GM18519 (cell line): ENCODE data around the gene CMPK2.
"Not testable (repeated sequence)": the region's sequence is repeated elsewhere in the genome, so short reads cannot be mapped to it uniquely, and the experiment has no call there.

Experiments
- ATAC-seq: cut with Tn5 transposase; IDR thresholded peaks from one replicate; pipeline ENCODE4 v1.9.1; 2021; ENCODE audit warnings: mild to moderate bottlenecking, moderate library complexity; ENCODE audit not compliant: unreplicated experiment, low FRiP score

Gene CMPK2

DNA sequence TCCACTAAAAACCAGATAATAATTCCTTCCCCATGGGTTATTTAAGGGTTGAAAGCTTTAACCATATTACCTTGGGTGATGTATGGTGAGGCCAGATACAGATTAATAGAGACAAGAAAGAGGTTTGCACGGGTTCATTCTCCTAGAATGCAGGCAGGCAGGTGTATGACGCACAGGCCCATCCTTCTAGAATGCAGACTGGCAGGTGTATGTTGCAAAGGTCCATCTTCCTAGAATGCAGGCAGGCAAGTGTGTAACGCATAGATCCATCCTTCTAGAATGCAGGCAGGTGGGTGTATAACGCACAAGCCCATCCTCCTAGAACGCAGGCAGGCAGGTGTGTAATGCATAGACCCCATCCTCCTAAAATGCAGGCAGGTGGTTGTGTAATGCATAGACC is 15.8 kb upstream of the CMPK2 start:
- ATAC-seq = no peak

DNA sequence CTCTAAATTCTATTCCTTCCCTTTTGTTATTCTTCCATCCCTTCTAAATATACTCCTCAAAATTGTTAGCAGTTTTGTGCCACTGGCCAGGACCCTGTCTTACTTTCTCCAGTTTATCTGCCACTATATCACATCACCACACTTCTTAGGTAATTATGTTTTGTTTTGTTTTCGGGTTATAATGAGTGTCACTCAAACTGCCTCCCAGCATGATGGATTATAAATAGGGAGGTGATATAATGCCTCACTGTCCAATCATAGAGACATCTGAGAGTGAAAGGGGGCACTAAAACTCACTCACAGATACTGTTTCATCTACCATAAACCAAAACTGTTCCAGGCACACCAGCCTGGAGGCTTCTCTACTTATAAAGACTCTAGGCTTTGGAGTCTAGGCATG is 15.3 kb upstream of the CMPK2 start:
- no peak for ATAC-seq

DNA sequence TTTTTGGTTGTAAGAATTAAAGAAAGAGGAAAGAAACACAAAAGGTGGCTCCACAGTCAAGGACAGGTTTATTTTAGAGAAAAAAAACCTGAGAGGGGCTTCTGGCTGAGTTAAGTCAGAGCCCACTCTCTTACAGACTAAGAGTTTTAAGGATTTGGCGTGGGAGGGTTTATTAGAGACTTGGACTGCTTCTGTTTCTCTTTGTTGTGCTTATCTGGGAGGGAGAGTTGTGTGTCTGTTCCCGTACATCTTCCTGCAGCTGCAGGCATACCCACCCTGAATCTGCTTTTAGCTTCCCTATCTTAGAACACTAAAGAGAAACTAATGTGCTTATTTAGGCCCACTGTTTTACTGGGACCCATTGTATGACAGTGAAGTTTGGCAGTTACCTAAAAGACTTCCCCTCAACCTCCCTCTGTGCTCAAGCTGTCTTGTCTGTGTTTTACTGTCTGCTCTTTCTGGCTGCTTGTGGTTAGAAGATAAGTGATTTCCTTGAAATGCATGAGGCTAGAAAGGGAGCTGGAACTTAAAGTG is 14.6 kb upstream of the CMPK2 start:
- no peak for ATAC-seq

DNA sequence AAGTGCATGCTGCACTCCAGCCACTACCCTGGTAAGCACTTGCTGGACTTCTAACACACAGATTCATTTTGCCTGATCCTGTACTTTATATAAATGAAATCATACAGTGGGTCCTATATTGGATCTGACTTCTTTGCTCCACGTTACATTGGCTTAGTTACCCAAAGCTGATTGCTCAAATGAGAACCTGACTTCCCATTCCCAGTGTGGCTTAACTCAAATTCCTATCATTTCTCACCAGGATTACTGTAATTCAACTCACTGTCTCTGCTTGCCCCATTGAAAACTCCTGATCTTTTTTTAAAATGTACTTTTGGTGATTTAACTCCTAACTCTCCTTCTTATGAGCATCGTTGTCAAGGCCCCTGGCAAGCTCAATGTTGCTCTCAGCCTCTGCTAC is 13.3 kb upstream of the CMPK2 start:
- no peak for ATAC-seq

DNA sequence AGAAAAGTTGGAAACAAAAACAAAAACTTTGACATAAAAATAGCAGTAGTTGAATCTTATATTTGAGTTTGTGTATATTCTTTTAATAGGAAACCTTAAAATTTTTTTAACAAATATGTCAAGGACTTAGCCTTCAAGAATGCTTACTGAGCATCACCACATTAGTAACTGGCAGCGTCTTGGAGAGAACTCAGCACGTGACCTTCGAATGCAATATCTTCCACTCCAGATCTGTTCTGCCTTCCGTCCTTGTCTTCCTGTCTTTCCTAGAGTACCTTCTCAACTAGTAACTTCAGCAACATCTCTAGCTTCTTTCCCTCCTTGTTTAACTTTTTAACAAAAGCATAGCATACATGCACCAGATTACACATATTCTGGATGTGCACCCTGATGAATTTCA is 12.8 kb upstream of the CMPK2 start:
- ATAC-seq = no peak

DNA sequence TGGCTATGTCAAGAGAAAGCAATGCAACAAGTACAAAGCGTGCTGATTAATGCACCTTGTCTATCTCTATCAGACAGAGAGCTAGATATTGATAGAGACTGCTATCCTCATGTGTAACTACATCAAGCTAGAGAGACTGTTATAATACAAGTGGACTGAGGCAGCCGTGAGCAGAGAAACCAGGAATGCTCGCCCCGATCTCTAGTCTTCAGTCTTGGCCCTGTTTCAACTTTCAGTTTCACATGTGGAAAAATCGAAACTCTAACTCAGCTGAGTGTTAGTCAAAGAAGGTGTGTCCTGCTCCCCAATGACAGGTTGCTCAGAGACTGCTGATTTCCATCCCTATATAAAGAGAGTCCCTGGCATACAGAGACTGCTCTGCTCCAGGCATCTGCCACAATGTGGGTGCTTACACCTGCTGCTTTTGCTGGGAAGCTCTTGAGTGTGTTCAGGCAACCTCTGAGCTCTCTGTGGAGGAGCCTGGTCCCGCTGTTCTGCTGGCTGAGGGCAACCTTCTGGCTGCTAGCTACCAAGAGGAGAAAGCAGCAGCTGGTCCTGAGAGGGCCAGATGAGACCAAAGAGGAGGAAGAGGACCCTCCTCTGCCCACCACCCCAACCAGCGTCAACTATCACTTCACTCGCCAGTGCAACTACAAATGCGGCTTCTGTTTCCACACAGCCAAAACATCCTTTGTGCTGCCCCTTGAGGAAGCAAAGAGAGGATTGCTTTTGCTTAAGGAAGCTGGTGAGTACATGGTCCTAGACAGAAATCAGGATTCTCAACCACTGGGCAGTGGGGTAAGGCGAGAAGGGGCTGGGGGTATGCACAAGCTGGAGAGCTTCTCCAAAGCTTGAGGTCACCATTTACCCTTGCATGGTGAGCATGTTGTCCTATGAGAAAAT is 11.9 kb upstream of the CMPK2 start, which contains the start of gene RSAD2:
TSS of gene RSAD2 (plus strand) at position 376 of the 903 bp plus-strand sequence. CDS start at position 400, 24 bp downstream.
- peak; percentile 84 for ATAC-seq

DNA sequence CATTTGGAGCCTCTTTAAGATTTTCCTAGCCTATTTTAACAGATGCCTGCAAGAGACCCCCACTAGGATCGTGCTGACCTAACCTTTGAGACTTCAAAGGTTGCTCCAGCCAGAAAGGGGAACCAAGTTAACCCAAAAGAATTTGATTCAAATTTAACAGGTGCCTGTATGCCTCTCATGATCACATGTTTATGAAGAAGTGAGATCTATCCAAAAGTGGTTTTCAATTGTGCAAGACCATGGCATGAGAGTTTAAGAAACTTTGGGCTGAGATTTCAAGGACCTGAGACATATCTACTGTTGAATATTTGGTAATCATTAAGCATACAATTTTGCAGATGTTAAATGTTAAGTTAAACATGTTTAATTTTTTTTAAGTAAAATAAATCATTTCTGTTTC is 10.6 kb upstream of the CMPK2 start:
- no peak for ATAC-seq

DNA sequence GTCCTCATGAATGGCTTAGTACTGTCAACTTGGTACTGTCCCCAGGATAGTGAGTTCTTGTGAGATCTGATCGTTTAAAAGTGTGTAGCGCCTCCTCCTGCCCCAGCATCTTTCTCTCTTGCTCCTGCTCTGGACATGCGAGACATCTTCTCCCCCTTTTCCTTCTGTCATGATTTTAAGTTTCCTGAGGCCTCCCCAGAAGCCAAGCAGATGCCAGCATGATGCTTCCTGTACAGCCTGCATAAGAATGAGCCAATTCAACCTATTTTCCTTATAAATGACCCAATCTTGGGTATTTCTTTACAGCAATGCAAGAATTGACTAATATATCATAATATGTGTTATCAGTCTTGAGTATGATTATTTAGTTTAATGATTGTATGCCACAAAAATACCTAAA is 8.3 kb upstream of the CMPK2 start:
- no peak for ATAC-seq

DNA sequence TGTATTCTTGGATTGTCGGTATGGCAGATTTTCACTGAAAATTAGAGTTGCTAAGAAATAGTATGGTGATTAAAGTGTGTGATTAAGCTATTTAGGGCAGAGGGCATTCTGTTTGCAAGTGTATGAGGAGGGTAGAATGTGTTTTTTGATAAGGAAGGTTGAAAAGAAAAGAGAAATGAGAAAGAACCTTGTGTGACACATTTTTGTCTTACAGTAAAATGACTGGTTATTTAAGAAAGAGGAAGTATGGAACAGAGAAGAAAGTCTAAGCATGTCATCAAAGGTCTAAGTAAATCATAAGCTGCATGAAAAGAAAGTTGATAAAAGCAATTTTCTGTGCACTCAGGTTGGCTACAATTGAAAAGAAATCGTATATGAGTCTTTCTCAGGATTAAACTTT is 6.7 kb upstream of the CMPK2 start:
- peak; percentile 87 for ATAC-seq

DNA sequence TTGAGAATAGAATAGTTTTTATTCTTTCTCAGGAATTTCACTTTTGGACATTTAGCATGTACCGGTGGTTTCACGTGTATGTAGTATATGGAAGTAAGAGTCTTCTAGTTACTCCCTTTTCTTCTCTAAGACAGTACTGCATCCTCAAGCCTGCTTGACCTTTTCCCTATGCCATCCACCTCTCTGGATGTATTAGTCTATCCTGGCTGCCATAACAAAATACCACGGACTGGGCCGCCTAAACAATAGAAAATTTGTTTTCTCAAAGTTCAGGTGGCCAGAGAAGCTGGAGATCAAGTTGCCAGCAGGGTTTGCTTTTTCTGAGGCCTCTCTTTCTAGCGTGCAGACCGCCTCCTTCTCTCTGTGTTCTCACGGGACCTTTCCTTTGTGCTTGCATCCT is 1.3 kb upstream of the CMPK2 start:
- ATAC-seq = no peak

DNA sequence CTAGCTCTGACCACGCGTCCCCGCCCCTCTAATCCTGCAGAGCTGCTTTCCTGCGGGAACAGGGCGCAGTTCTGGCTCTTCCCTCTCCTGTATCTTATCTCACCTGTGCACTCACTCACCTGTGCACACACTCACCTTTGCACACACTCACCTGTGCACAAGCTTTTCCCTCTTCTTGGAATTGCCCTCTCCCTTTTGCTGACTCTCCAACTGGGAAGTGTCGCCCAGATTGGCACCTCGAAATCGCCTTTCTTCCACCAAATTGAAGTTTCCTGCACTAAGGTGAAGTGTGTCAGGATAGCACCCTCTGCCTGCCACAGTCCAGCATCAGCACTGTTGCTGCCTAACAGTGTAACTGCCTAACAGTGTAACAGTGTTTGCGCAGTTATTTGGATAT is 566 bp upstream of the CMPK2 start:
- ATAC-seq = peak; percentile 36

DNA sequence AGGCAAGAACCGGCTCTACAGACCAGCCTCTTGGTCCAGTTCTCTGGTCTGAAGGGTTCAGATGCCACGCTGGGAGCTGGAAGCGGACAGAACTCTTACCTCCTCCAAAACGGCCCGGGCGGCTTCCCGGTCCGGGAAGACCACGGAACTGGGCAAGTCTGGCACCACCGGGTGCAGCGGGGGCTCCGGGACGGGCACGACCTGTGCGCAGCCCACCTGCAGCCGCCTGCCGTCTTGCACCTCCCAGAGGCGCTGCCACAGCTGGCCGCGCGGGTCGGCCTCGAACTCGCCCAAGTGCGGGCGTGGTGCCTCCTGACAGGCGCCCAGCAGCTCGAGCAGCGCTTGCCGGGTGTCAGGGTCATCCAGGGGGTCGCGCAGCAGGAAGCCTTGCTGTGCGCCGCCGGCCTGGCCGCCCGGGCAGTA is 773 bp downstream of the CMPK2 start:
- ATAC-seq = peak; percentile 17

DNA sequence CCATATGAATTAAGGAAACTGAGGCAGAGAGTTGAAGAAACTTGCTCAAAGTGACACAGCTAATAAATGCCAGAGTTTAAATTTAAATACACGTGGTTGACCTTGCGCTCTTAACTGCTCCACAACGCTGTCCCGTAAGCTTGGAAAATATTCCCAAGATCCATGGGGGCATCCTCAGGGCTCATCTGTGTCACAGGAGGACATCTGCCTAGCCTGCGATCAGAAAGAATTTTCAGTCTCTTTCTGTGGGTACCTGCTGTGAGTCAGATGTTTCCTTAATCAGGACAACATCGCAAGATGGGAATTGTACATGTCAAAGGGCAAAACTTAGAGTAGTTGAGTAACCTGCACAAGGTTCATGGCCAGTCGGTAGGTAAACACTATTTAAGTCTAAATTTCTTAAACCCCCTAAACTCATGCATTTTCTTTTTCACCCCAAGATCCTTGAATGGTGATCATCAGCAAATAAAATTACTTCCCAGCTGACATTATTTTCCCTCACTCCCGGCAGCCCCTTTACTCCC is 1.4 kb downstream of the CMPK2 start:
- ATAC-seq = no peak

DNA sequence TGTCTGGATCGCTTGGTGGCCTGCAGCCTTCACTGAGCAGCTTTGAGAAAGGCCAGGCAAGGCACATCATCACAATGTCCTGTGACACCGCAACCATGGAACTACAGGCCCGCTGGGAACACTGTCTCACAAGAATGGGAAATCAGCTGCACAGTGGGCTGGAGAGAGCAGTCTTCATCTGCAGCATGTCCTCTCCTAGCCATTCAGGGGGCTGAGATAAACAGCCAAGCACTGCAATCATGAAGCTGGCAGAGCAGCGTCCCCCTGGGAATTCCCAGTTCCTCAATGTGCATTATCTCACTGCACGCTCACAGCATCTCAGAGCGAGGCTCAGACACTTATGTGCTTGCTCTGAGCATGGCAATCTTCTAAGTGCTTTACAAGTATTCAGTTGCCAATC is 1.9 kb downstream of the CMPK2 start:
- ATAC-seq = no peak

DNA sequence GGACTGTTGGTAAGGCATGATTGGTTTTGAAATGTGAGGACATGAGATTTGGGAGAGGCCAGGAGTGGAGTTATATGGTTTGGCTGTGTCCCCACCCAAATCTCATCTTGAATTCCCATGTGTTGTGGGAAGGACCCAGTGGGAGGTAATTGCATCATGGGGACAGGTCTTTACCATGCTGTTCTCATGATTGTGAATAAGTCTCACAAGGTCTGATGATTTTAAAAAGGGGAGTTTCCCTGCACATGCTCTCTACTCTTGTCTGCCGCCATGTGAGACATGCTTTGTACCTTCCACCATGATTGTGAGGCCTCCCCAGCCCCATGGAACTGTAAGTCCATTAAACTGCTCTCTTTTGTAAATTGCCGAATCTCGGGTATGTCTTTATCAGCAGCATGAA is 5.4 kb downstream of the CMPK2 start:
- ATAC-seq = no peak

DNA sequence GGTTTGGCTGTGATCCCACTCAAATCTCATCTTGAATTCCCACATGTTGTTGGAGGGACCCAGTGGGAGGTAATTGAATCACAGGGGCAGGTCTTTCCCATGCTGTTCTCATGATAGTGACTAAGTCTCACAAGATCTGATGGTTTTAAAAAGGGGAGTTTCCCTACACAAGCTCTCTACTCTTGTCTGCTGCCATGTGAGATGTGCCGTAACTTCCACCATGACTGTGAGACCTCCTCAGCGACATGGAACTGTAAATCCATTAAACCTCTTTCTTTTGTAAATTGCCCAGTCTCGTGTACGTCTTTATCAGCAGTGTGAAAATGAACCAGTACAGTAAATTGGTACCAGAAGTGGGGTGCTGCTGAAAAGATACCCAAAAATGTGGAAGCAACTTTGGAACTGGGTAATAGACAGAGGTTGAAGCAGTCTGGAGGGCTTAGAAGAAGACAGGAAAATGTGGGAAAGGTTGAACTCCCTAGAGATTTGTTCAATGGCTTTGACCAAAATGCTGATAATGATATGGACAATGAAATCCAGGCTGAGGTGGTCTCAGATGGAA is 7.2 kb downstream of the CMPK2 start:
- ATAC-seq = not testable (repeated sequence)

DNA sequence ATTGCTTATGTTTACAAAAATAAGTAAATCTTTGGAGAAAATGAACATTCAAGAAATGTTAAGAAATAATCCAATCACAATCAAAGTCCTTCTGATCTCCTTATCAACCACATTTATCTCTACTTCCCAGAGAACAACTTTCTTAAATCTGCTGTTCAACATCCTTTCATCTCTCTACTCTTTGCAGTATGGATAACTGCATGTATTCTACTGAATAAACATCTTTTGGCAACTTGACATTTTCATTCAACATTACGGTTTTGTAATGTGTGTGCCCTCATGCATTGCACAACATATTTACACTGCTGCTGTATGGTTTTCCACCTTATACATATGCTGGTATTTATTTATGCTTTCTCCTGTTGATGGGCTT is 9.2 kb downstream of the CMPK2 start:
- ATAC-seq = no peak

DNA sequence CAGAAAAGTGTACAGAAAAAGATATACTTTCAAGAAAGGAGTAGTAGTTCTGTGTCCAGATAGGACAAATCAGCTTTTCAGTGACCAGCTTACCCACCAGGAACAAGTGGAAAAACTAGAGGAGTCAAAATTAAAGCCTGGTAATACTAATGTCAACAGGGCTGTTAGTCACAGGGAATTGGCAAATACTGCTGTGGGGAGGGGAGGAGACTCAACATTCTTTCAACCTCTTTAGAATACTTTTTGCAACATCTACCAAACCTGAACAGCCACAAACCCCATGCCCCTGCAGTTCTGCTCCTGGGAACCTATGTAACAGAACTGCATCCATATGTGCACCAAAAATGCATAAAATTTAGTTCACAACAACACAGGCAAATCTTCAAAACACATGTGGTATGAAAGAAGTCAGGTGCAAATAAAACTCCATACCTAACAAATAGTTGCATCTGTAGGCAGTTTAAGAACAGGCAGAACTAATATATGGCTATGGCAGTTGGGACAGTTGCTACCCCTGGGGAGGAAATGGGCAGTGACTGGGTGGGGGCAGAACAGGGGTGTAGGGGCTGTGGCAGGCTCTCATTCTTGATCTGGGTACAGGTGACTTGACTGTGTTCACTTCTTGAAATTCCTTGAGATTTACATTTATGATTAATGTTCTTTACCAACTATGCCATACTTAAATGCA is 9.7 kb downstream of the CMPK2 start:
- ATAC-seq = no peak

DNA sequence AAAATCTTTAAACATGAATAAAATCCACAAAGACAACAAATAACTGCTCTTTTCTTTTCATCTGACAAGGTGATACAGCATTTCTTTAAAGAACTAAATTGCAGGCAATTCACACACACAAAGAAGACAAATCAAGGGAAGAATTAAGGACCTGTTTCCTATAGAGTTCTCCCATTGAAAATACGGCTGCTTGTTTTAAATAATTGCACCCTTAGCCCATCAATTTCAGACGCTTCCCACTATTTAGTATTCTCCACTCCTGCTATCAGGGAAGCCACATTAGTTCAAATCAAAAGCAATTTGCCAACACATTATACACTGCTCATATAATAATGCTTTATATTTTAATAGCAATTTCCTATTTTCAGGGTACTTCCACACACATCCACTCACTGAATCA is 11.3 kb downstream of the CMPK2 start:
- ATAC-seq = no peak

DNA sequence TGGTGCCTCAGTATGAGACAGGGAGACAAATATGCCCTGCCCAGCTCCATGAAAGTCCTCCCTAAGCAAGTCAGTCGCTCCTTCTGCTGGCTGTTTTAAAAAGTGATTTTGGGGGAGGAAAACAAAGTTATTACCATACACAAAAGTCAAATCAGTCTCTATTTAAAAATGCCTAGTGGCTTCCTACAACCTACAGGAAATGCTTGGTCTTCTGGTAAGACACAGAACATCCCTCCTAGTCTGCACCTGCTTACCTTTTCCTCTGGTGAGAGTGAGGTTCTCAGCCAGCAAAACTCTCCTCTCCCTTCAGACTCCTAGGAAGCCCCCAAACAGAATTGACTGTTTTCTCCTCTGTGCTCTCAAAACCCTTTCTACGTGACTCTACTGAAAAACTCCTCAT is 13.5 kb downstream of the CMPK2 start:
- ATAC-seq = no peak
